GM19397 (cell line): ENCODE results near the gene PTCH2.
"Not testable (repeated sequence)": the region's sequence is repeated elsewhere in the genome, so short reads cannot be mapped to it uniquely, and the experiment has no call there.

Experiments used
- ATAC-seq: cut with Tn5 transposase; IDR thresholded peaks from one replicate; pipeline ENCODE4 v1.9.1; 2021; ENCODE audit warnings: mild to moderate bottlenecking, moderate library complexity; ENCODE audit not compliant: unreplicated experiment

PTCH2 gene

GRCh38 chr1:44820328-44821239 lies 22.5 kb downstream of the PTCH2 start:
- ATAC-seq, result no peak

- peak; percentile 75 for ATAC-seq
Observed at GRCh38 chr1:44819608-44820327, 23.3 kb downstream of the PTCH2 start.

- no peak for ATAC-seq
Observed at GRCh38 chr1:44819196-44819607, 23.9 kb downstream of the PTCH2 start.

- ATAC-seq, result no peak
Observed at GRCh38 chr1:44817771-44818495, 25.1 kb downstream of the PTCH2 start.

- ATAC-seq, result no peak
Observed at GRCh38 chr1:44817307-44817706, 25.7 kb downstream of the PTCH2 start.

- ATAC-seq, result not testable (repeated sequence)
Observed at GRCh38 chr1:44815926-44816325, 27.1 kb downstream of the PTCH2 start.

- ATAC-seq, result no peak
Observed at GRCh38 chr1:44812822-44813543, 30.1 kb downstream of the PTCH2 start.

- no peak for ATAC-seq
Observed at GRCh38 chr1:44811234-44811633, 31.8 kb downstream of the PTCH2 start.

- not testable (repeated sequence) for ATAC-seq
Observed at GRCh38 chr1:44810762-44811105, 32.3 kb downstream of the PTCH2 start.

GRCh38 chr1:44810101-44810761 lies 32.8 kb downstream of the PTCH2 start:
- ATAC-seq, result no peak

GRCh38 chr1:44808938-44809917 lies 33.8 kb downstream of the PTCH2 start:
- ATAC-seq, result no peak

GRCh38 chr1:44808063-44808937 lies 34.8 kb downstream of the PTCH2 start, which contains the start of gene BTBD19:
BTBD19 (plus strand) TSS chr1:44808523; CDS start chr1:44808821, 298 bp downstream.
- ATAC-seq, result no peak

GRCh38 chr1:44807364-44808062 lies 35.5 kb downstream of the PTCH2 start:
- ATAC-seq, result no peak

GRCh38 chr1:44806704-44807363 lies 36.2 kb downstream of the PTCH2 start, which contains the start of gene DYNLT4:
DYNLT4 (minus strand) TSS chr1:44807351; CDS start chr1:44806668, 683 bp downstream.
- no peak for ATAC-seq

- no peak for ATAC-seq
Observed at GRCh38 chr1:44806025-44806703, 36.9 kb downstream of the PTCH2 start.
